Occipital lobe (tissue), 2 donors: ENCODE data around the gene ANAPC2. TPM values are rescaled to one million over a fixed set of nuclear protein-coding genes. Genes with fewer than 3 reads are reported as not detected.

ENCODE experiments used
- DNase-seq: peaks from one replicate; lab custom pipeline; 2025; lab: John Stamatoyannopoulos, UW
- total RNA-seq: library from RNA; depleted of rRNA; stranded (reverse); fragments of >200 nt; gene quantifications from one replicate; pipeline ENCODE4 v1.2.3, GENCODE V29; 2014

The ANAPC2 gene
- total RNA-seq, 1 donor from 2014 or later = 19.3 TPM

- no peak for DNase-seq
Measured at GRCh38 chr9:137193771-137194170, 5.4 kb upstream of the ANAPC2 start.

DNA sequence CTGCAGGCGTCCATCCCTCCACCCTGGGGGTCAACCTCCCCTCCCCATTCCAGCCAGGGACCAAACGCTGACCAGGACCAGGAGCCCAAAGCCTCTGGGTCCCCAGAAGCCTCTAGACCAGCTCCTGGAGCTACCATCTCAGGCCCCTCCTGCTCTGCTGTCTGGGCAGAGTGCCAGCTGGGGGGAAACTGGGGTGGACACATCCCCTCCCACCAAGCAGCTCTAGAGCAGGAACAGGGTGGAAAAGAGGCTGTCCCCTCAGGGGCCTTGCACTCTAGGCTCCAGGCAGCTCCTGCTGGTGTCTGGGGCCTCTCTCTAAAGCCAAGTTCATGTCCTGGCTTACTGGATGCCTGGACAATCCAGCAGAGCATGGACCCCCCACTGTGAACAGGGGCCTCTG is 4.5 kb upstream of the ANAPC2 start:
- DNase-seq = no peak

DNA sequence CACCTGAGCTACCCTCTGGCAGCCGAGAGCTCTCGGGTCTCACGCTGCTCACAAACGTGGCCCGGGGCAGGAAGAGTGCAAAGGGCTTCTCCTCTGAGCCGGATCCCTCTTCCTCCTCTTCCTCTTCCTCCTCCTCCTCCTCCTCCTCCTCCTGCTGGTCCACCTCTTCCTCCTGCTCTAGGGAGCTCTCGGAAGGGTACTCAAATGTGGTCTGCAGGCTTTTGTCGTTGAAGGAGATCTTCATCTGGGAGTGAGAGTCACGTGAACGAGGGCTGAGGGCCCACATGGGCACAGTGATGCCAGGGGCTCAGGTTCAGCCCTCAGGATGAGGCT is 4.1 kb upstream of the ANAPC2 start:
- no peak for DNase-seq

DNA sequence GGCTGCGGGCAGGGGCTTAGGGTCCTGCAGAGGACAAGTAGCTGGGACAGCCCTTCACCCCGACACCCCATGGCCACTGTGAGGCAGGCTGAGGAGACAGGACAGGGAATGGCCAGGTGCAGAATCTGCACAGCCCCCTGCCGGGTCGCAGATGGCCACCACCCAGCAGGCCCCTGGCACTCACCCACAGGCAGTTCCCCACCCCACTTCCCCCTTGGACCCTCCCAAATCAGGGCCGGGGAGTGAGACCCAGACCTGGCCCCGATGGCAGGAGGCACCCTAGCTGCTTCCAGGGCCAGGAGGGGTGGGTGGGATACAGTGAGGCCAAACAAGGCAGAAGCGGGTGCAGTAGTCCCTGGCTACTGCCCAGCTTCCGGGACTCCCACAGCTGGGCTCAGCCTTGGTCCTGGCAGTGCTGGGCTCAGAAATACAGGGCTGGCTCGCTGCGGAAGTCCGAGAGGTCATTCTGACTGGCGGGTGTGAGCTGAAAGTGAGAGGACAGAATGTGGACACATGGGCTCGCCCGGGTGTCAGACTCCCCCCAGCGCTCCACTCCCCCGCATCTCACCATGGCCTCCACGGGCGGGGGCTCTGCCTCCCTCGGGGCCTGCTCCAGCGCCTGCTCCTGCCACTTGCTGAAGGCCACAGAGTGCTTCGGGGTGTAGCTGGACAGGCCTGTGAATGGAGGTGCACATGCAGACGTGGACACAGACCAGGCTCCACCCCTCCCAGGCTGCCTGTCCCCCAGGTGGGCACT is 3.5 kb upstream of the ANAPC2 start:
- peak; percentile 65 for DNase-seq

GRCh38 chr9:137191245-137191644 is 2.9 kb upstream of the ANAPC2 start:
- DNase-seq = no peak

DNA sequence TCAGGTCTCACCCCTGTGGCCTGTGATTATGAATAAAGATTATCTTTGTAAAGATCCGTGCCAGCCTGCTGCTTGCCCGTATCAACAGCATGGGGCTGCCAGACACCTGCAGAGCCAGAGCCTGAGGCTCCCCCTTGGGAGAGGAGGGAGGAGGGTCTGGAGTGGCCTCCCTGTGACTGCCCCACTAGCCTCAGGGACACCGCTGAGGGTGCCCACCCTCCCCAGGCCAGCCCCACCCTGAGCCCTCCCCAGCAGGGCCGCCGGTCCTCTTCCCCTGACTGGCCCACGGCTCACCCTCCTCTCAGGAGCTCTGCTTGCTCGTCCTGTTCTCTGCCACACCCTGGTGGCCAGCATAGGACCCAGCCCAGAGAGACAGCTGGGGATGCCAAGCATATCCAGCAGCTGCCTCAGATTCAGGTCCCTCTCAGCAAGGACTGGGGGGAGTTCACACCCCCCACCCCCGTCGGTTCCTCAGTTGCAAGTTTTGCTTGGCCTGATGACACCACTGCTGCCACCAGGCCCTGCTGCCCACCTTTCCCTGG is 2.0 kb upstream of the ANAPC2 start:
- no peak for DNase-seq

- DNase-seq = no peak
Measured at GRCh38 chr9:137189297-137190295, 1.2 kb upstream of the ANAPC2 start.

GRCh38 chr9:137188086-137188489 is 272 bp downstream of the ANAPC2 start:
- no peak for DNase-seq

GRCh38 chr9:137187386-137187785 is 974 bp downstream of the ANAPC2 start:
- no peak for DNase-seq

DNA sequence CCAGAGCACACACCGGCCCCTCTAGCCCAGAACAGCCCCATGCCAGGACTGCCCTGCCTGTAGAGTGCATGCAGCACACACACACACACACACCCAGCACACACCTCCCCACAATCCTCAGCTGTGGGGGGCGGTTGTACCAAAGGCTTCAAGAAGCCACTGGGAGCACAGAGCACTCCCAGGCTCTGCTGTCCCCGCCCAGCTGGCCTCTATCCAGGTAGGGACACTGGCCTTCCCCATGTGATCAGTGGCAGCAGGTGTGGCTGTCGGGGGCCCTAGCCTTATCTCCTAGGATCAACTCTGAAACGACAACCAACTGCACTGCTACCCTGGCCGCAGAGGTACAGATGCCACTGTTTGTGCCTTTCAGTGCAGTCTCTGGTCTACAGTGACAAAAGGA is 2.0 kb downstream of the ANAPC2 start:
- DNase-seq = no peak

DNA sequence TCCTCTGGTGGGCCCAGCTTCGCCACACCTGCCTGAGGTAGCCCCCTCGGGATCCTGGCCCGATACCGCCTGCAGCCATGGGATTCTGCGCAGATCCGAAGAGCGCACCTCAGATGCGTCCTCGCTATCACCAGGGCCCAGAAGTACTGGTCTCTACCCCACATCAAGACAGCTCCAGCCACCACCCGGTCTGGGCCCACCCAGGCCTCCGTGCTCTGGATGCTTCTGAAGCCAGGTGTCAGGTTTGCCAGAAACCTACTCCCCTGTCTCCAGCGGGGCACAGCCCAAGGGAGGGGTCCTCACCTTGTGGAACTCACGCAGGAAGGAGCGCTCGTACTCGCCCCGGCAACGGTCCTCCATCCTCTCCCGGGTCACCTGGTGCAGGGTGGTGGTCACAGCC is 2.4 kb downstream of the ANAPC2 start:
- DNase-seq = no peak

DNA sequence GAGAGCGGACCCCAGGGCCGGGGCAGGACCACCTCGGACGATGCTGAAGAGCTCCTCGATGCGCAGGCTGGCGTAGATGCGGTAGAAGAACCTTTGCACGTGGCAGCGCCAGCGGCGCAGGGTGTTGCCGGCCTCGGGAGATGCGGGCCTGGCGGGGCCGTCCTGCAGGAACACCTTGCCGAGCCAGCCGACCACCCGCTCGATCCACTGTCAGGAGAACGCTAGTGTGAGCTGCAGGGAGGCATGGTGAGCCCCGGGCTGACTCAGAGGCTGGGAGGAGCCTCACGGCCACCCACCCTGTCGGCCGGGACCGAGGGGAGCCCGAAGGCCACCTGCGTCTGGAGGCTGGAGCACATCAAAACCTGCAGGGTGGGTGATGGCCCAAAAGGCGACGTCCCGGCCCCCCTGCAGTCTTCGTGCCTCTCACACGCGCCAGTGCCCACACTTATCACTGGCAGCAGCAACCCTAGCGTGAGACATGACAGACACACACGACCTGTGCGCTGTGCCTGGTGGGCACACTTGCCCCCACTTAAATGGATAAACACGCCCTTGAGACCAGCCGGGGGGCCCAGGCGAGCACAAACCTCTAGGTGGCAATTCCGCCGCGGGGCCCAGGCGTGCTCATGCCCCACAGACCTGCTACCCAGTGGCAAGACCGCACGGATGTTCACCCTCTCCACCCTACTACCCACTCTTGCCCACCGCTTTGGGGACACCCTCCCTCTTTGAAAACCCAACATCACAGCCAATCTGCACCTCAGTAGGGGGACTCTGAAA is 3.3 kb downstream of the ANAPC2 start:
- DNase-seq = no peak

- no peak for DNase-seq
Measured at GRCh38 chr9:137183980-137184595, 4.3 kb downstream of the ANAPC2 start.

- no peak for DNase-seq
Measured at GRCh38 chr9:137182836-137183235, 5.5 kb downstream of the ANAPC2 start.

DNA sequence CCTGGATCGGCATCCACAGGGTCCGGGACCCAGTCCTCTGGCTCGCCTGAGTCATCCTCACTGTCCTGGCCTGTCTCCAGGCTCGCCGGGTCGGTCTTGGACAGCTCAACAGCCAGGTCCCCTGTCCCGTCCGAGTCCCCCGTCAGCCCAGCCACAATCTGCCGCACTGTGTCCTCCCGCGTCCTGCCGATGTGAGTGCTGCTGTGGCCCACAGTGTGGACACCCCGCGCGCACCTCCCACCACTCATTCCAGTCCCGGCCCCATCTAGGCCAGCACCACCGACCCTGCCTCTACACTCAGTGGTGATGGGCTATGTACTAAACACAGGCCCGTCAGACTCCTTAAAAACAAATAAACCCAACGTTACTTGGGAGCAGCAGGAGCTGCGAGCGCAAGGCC is 6.7 kb downstream of the ANAPC2 start:
- DNase-seq = no peak

DNA sequence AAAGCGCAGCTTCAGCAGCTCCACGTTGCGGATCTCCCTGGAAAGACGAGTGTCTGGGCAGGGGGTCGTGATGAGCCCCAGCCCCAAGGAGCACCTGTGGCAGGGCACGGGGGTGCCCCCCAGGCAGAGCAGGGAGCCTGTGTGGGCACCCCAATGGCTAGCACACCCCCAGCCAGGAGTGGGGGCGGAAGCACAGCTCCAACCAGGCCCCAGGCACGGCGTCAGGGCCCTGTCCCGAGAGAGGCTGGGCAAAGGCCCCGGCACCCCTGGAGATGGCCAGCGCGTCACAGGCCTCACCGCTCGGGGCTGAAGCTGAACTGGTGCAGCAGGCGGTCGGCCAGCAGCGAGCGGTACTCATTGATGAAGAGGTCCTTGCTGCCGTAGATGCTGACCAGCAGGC is 7.9 kb downstream of the ANAPC2 start:
- DNase-seq = no peak

GRCh38 chr9:137179761-137180160 is 8.6 kb downstream of the ANAPC2 start:
- no peak for DNase-seq

GRCh38 chr9:137178939-137179630 is 9.3 kb downstream of the ANAPC2 start:
- no peak for DNase-seq

DNA sequence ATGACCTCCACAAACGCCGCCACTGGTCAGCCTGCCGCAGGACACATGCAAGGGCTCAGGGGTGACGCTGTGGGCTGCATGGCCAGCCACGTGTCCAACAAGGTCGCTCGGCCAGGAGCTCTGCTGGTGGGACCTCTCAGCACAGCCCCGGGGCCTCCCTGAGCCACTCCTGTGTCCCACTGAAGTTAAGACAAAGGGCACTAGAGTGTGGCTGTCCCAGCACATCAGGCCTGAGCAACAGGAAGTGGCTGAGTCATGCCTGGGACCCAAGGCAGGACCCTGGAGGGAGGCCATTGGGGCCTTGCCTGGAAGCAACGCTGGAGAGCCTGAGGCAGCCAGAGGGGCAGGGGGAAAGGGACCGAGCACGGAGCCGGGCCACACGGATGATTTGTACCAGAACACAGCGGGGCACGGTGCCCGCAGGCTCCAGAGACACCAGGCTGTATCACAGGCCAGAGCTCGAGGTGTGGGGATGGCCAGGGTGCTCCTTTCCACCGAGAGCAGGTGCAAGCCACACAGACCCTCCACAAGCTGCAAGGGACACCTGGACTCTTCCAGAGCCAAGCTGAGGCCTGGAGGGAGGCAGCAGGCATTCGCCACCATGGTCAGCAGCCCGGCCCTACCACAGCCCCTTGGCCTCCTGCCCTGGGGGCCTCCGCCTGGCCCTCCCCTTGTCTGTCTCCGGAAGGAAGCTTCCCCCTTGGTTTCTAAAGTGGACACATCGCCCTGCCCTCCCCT is 10.0 kb downstream of the ANAPC2 start:
- DNase-seq = no peak
